ENCODE data around the gene TRMT10C.

TRMT10C gene

DNA sequence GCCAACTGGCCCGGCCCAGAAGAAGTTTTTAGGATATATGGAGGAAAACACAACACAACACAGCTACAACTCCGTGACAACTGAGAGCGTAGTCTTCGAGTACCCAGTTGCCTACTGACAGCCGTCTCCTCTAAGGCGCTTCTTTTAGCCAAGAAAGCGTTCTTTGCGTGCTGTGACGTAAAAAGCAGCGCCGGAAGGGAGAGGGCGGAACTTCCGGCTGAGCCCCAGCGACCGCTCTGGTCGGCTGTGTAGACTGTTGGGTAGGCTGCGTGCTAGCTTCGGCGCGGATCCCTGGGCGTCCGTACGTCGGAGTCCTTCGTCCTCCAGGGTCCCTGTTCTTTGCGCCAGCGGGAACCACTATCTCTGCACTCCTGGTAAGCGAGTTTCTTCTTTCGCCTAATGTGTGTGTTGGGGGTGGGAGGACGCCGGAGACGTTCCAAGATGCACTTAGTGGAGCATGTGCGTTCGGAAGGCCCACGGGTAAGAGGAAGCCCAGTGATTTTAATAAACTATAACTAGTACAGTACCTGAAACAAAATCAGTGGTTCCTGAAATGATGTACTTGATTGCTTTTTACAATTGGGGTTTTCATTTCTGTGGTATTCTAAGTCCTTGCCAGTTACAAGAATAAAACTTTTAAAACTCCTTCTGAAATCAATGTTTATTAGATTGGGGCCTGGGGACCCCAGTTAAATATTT, at the start of gene TRMT10C:
TSS of gene TRMT10C (plus strand) at position 239 of the 699 bp plus-strand sequence. CDS start 2,914 bp downstream, outside the sequence.
- TF ChIP-seq, protein P1, sequence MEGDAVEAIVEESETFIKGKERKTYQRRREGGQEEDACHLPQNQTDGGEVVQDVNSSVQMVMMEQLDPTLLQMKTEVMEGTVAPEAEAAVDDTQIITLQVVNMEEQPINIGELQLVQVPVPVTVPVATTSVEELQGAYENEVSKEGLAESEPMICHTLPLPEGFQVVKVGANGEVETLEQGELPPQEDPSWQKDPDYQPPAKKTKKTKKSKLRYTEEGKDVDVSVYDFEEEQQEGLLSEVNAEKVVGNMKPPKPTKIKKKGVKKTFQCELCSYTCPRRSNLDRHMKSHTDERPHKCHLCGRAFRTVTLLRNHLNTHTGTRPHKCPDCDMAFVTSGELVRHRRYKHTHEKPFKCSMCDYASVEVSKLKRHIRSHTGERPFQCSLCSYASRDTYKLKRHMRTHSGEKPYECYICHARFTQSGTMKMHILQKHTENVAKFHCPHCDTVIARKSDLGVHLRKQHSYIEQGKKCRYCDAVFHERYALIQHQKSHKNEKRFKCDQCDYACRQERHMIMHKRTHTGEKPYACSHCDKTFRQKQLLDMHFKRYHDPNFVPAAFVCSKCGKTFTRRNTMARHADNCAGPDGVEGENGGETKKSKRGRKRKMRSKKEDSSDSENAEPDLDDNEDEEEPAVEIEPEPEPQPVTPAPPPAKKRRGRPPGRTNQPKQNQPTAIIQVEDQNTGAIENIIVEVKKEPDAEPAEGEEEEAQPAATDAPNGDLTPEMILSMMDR (conservative IDR thresholded peaks at IDR 0.05) = no peak
- H3K27ac ChIP-seq = peak within 1 kb of the TSS; percentile 82

DNA sequence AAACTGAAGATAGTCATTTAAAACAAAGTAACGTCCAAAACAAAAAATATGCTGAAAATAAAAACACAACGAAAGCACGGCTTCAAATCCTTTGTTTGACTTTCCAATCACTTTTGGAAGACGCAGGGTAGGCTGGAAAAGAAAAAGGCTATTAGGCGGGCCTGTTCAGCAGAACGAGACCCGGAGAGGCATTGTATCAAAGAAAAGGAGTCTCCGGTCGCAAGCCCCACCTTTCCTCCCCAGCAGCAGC, 49.3 kb upstream of the TRMT10C start:
- TF ChIP-seq, protein P1 (conservative IDR thresholded peaks at IDR 0.05) = no peak
- peak overlapping the region; percentile 85 for H3K27ac ChIP-seq

DNA sequence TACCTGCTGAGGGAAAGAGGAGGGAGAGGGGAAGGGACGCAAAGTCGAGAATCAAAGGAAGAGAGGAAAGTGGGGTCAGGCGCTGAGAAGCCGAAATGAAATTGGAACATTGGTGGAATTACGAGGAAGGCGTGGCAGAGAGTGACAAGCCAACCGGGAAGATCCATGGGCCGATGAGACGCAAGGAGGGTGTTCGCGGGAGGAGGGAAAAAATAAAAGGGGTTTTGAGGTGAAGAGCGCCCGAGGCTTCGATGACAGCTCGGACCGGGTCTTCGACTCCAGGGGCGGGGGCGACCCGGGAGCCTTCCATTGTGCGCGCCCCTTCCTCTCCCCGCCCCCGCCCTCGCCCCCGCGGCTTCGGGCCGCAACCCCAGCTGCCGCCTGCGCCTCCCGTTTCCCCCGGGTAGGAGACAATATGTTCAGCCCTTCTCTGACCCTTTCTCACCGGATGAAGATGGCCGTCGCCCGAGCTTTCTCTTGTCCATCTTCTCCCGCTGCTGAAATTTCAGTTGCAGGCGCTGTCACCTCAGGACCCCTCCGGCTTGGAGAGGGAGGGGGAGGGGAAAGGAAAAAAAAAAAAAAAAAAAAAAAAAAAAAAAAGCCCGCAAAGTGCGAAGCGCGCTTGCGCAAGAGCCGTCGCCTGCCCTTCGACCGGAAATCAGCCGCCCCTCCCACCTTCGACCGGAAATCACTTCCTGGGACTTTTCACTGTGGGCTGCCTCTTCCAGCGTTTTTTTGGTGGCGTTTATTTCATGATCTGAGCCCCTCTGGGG, 48.8 kb upstream of the TRMT10C start, which contains the start of gene SENP7:
TSS of gene SENP7 (minus strand) at position 567 of the 773 bp plus-strand sequence. CDS start at position 485, 82 bp downstream.
- TF ChIP-seq, protein P1 (conservative IDR thresholded peaks at IDR 0.05) = no peak

DNA sequence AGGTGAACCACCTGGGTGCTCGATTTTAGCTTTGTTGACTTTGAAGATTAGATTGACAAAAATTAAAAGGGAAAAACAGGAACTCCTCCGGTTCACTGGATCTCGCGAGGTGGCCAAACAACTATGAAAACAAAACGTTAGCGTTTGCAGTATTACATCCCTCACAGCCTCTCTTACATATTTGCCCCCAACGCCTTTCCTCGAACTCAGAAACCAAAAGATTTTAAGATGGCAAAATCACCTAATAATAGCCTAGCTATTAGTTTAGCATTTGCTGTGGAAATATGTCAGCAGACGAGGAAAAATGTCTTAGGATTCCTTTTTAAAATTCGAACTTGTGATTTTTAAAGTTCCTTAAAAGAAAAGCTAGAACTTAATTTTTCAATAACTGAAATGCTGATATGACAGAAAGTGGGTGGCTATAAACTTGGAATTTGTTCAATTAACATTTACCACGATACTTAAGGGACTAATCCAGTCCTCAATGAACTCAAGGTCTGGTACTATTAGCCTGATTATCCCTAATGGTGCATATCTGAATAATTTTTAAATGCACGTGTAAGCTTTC, 48.2 kb upstream of the TRMT10C start:
- TF ChIP-seq, protein P1 (conservative IDR thresholded peaks at IDR 0.05) = no peak
- peak overlapping the region; percentile 85 for H3K27ac ChIP-seq

More for the DNA sequence above, 48.8 kb upstream of the TRMT10C start, which contains the start of gene SENP7:
- H3K27ac ChIP-seq = peak within 1 kb of the TSS; percentile 85

DNA sequence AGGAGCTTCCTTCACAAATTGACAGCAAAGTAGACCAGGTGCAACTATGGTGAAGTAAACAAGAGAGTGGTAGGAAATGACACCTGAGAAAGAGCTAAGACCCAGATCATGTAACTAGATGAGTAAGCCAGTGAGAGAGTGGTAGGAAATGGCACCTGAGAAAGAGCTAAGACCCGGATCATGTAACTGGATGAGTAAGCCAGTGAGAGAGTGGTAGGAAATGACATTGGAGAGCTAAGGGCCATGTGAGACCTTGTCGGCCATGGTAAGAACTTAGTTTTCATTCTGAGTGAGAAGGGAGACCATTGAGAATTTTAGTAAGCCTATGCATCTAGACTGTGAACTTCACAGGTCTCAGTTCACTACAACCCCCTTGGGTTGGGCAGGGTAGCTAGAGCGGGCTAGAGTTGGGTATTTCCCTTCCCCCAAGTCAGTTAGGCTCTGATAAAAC, 43.2 kb upstream of the TRMT10C start:
- H3K27ac ChIP-seq = no peak overlapping the region
- TF ChIP-seq, protein P1 (conservative IDR thresholded peaks at IDR 0.05) = no peak

DNA sequence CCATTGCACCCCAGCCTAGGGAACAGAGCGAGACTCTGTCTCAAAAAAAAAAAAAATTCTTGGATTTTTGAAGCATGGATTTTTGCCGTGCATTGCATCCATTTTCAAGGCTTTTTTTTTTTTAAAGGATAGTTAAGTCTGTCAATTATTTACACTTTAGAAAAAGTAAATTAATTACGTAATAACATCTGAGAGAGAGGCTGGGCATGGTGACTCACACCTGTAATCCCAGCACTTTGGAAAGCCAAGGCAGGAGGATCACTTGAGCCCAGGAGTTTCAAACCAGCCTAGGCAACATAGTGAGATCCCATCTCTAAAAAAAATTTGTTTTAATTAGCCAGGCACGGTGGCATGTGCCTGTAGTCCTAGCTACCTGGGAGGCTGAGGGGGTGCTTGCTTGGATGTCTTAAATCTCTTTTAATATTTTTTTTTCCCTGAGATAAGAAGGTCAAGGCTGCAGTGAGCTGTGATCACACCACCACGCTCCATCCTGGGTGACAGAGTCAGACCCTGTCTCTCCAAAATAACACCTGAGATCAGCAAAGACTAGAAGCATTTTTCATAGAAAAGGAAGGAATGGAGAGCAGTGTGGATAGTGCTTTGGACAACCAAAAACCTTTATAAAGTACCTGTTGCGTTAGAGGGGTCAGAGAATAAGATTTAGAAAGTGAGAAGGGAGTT, 41.8 kb upstream of the TRMT10C start:
- H3K27ac ChIP-seq = no peak overlapping the region
- TF ChIP-seq, protein P1 (conservative IDR thresholded peaks at IDR 0.05) = no peak
